ENCODE measurements around the gene TRIM63. TPM values are rescaled to one million over a fixed set of nuclear protein-coding genes. Genes with fewer than 3 reads are reported as not detected.

The TRIM63 gene
- total RNA-seq, 1 experiment from 2014 or later = not detected

DNA sequence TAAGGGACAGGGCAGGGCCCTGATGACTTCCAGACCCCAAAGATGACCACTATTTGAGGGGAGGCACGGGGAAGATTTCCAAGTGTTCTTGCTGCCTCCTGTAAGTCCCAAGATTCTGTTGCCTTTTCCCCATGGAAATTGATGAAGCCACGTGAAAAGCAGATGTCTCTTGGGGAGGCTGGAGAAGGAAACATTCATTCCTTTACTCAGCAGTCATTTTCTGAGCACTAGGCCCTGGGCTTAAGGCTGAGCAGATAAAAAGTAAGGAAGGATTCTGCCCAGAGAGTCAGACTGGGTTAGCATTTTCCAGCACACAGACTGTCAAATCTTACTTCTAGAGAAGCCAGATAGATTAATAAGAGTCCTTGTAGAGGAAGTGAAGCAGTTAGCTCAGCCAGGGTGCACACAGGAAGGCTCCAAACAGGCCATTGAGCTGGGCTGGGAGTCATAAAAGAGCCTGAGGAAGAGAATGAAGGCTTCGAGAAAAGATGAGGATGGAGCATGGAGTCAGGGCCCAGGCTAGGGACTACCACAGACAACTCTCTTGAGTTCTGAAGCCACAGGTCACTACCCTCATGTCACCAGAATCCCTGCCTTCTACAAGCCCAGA, 35.7 kb downstream of the TRIM63 start:
- Histone ChIP-seq H3K23ac (ENCODE audit: insufficient read length, low read depth, low read length) (no peak overlapping the region), H2BK15ac (ENCODE audit: low read depth, low read length) (no peak overlapping the region), H4K91ac (ENCODE audit: insufficient read length, low read depth, low read length) (no peak overlapping the region), H2AFZ (ENCODE audit: low read length) (no peak overlapping the region), H2BK12ac (ENCODE audit: insufficient read length, low read depth, low read length) (no peak overlapping the region), H2BK120ac (ENCODE audit: low read depth, low read length, poor library complexity, severe bottlenecking) (no peak overlapping the region), H3K27ac (ENCODE audit: insufficient read length, low read depth, low read length) (no peak overlapping the region), H2BK5ac (ENCODE audit: insufficient read length, low read length) (no peak overlapping the region), H3K79me2 (ENCODE audit: insufficient read depth, low read length) (no peaks in the 10 kb centered on the region), H3K4me2 (ENCODE audit: insufficient read depth, insufficient read length, low read length) (no peak overlapping the region), H3K23me2 (ENCODE audit: insufficient read length, low read depth, low read length, poor library complexity, severe bottlenecking) (peaks cover 12% of the 10 kb centered on the region), H3T11ph (ENCODE audit: low read length) (no peak overlapping the region), H3K18ac (ENCODE audit: insufficient read length, low read depth, low read length) (no peak overlapping the region), H2AK5ac (ENCODE audit: insufficient read length, low read length) (no peak overlapping the region), H4K8ac (replicated peaks; ENCODE audit: insufficient read length, low read depth, low read length) (no peak overlapping the region), H3K56ac (ENCODE audit: insufficient read length, low read depth, low read length) (no peak overlapping the region), H3K9me3 (ENCODE audit: control insufficient read depth, low read depth, low read length) (no peaks in the 10 kb centered on the region), H3K27me3 (ENCODE audit: insufficient read depth, low read length) (peaks cover 4% of the 10 kb centered on the region; the same call in 1 of the 2 replicates), H2BK20ac (ENCODE audit: low read depth, low read length, poor library complexity, severe bottlenecking) (no peak overlapping the region), H4K20me1 (ENCODE audit: control insufficient read depth, insufficient read depth, insufficient read length) (no peaks in the 10 kb centered on the region), H3K79me1 (ENCODE audit: insufficient read depth, low read depth, low read length, poor library complexity, severe bottlenecking) (no peaks in the 10 kb centered on the region), H4K5ac (ENCODE audit: insufficient read length, low read depth, low read length) (no peak overlapping the region), H3K4ac (ENCODE audit: low read depth, low read length) (no peak overlapping the region), H3K14ac (ENCODE audit: insufficient read depth, low read length) (no peak overlapping the region), H3K4me1 (ENCODE audit: insufficient read depth, low read length) (no peaks in the 10 kb centered on the region; the same call in 1 of the 2 replicates), H3K9ac (ENCODE audit: extremely low read depth, insufficient read length, low read length) (no peak overlapping the region)
- H3K27me3 Mint-ChIP-seq (ENCODE audit: low read depth) = peaks cover 45% of the 10 kb centered on the region
- WGBS (ENCODE audit: extremely low coverage, insufficient read length, low lambda C conversion rate) = no CpG with 5 or more reads among the region's 3 CpGs
- H3K4me3 Mint-ChIP-seq = no peak overlapping the region
- DNase-seq = no peak
- TF ChIP-seq, protein P1, sequence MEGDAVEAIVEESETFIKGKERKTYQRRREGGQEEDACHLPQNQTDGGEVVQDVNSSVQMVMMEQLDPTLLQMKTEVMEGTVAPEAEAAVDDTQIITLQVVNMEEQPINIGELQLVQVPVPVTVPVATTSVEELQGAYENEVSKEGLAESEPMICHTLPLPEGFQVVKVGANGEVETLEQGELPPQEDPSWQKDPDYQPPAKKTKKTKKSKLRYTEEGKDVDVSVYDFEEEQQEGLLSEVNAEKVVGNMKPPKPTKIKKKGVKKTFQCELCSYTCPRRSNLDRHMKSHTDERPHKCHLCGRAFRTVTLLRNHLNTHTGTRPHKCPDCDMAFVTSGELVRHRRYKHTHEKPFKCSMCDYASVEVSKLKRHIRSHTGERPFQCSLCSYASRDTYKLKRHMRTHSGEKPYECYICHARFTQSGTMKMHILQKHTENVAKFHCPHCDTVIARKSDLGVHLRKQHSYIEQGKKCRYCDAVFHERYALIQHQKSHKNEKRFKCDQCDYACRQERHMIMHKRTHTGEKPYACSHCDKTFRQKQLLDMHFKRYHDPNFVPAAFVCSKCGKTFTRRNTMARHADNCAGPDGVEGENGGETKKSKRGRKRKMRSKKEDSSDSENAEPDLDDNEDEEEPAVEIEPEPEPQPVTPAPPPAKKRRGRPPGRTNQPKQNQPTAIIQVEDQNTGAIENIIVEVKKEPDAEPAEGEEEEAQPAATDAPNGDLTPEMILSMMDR (conservative IDR thresholded peaks at IDR 0.05) = no peak
- no peaks in the 10 kb centered on the region for H3K36me3 Mint-ChIP-seq (ENCODE audit: insufficient read depth in 1 of 3, low read depth in 3 of 3)
- no peak overlapping the region for H3K27ac Mint-ChIP-seq
- H3K9me3 Mint-ChIP-seq = no peaks in the 10 kb centered on the region
- peaks cover 9 to 12% of the 10 kb centered on the region in 2 experiments for H3K4me1 Mint-ChIP-seq
